ENCODE data around the gene CNTN6.

DNA sequence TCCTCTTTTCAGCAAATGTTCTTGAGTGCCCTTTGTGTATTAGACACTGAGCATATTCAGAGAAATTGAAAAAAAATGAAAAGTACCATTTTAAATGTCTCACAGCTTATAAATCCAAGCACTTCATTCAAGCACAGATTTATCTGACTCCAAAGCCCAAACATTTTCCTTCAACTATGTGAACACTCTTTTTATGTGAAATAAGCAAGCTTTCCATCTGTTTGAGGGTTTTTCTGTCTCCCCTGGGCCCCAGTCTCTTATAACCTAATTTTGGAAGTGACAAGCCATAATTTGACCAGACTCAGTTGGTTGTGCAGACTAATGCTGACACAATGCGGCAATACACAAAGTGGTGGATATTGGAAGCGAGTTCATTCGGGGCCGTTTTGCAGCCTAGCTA, 170.3 kb downstream of the CNTN6 start:
- TF ChIP-seq POLR2A (IDR thresholded peaks at IDR 0.05) = no peak
- TF ChIP-seq, protein P1, sequence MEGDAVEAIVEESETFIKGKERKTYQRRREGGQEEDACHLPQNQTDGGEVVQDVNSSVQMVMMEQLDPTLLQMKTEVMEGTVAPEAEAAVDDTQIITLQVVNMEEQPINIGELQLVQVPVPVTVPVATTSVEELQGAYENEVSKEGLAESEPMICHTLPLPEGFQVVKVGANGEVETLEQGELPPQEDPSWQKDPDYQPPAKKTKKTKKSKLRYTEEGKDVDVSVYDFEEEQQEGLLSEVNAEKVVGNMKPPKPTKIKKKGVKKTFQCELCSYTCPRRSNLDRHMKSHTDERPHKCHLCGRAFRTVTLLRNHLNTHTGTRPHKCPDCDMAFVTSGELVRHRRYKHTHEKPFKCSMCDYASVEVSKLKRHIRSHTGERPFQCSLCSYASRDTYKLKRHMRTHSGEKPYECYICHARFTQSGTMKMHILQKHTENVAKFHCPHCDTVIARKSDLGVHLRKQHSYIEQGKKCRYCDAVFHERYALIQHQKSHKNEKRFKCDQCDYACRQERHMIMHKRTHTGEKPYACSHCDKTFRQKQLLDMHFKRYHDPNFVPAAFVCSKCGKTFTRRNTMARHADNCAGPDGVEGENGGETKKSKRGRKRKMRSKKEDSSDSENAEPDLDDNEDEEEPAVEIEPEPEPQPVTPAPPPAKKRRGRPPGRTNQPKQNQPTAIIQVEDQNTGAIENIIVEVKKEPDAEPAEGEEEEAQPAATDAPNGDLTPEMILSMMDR (IDR thresholded peaks at IDR 0.05) = no peak

Data from lower leg skin (tissue), 3 donors.